GM13977 (cell line): ENCODE data around the gene TEX14.

Experiments
- DNase-seq: peaks from one replicate; pipeline ENCODE4 v3.0.0; 2012; ENCODE audit warnings: low spot score
- CTCF ChIP-seq: IDR thresholded peaks from 2 replicates; pipeline ENCODE4 v1.5.1; 2012; ENCODE audit warnings: mild to moderate bottlenecking, control low read depth; ENCODE audit not compliant: insufficient read depth; ENCODE audit errors: extremely low read depth, missing control alignments
- in situ Hi-C: fragments of 300-500 bp; cut with MboI; formaldehyde crosslinking; loops from one replicate; pipeline ENCODE4 v1.12.0; 2022; ENCODE audit warnings: low sequenced_read_pairs, low pct_unique_long_range_greater_than_20kb, mixed read lengths, inconsistent platforms; ENCODE audit not compliant: unreplicated experiment

Gene TEX14

GRCh38 chr17:58639681-58640080 is 52.2 kb downstream of the TEX14 start:
- in situ Hi-C loops: no loop called here
- DNase-seq: no peak
- TF ChIP-seq CTCF: no peak

- no peak for TF ChIP-seq CTCF
- no peak for DNase-seq
- in situ Hi-C loops: no loop called here
Observed at GRCh38 chr17:58637011-58637570, 54.8 kb downstream of the TEX14 start.

- DNase-seq: no peak
- in situ Hi-C loops: no loop called here
- no peak for TF ChIP-seq CTCF
Observed at GRCh38 chr17:58632324-58633314, 59.2 kb downstream of the TEX14 start.

GRCh38 chr17:58631523-58632323 is 60.1 kb downstream of the TEX14 start:
- no peak for TF ChIP-seq CTCF
- peak; percentile 82 for DNase-seq
- in situ Hi-C loops: no loop called here

- no peak for TF ChIP-seq CTCF
- in situ Hi-C loops: no loop called here
- DNase-seq: no peak
Observed at GRCh38 chr17:58630883-58631522, 60.8 kb downstream of the TEX14 start.

- DNase-seq: no peak
- TF ChIP-seq CTCF: no peak
- in situ Hi-C loops: no loop called here
Observed at GRCh38 chr17:58626905-58627304, 64.9 kb downstream of the TEX14 start.
